Loucy (cell line): Measurements from ENCODE around the gene MOV10L1.
"Not testable (repeated sequence)": the region's sequence is repeated elsewhere in the genome, so short reads cannot be mapped to it uniquely, and the experiment has no call there.

Experiments used
- CTCF ChIP-seq: fragments of 200-600 bp; sonication (generic); conservative IDR thresholded peaks from 2 replicates; pipeline ENCODE4 v1.5.1; 2014; ENCODE audit warnings: mild to moderate bottlenecking, antibody characterized with exemption, low read length
- EZH2phosphoT487 ChIP-seq: fragments of 200-600 bp; IDR thresholded peaks from 2 replicates; pipeline ENCODE4 v1.6.1; 2018; ENCODE audit warnings: antibody characterized with exemption, mild to moderate bottlenecking, moderate library complexity, borderline replicate concordance

GRCh38 chr22:50147258-50148165 lies 57.7 kb downstream of the MOV10L1 start:
- TF ChIP-seq CTCF, EZH2phosphoT487: not testable (repeated sequence)
